Ishikawa (cell line): ENCODE results near the gene CCT2.

Source experiments
- CEBPB ChIP-seq: IDR thresholded peaks from 2 replicates; pipeline ENCODE4 v1.6.1; 2012
- CREB1 ChIP-seq: IDR thresholded peaks from 2 replicates; pipeline ENCODE4 v1.6.1; 2012; ENCODE audit warnings: low read depth
- EGR1 ChIP-seq: IDR thresholded peaks from 2 replicates; pipeline ENCODE4 v1.6.1; 2012
- EP300 ChIP-seq: IDR thresholded peaks from 2 replicates; pipeline ENCODE4 v1.6.1; 2012; ENCODE audit warnings: borderline replicate concordance
- FOXM1 ChIP-seq: IDR thresholded peaks from 2 replicates; pipeline ENCODE4 v1.6.1; 2012; ENCODE audit warnings: low read depth, borderline replicate concordance
- MAX ChIP-seq: IDR thresholded peaks from 2 replicates; pipeline ENCODE4 v1.6.1; 2012
- NFIC ChIP-seq: IDR thresholded peaks from 2 replicates; pipeline ENCODE4 v1.6.1; 2012
- RAD21 ChIP-seq: IDR thresholded peaks from 2 replicates; pipeline ENCODE4 v1.6.1; 2012; ENCODE audit warnings: low read depth
- REST ChIP-seq: IDR thresholded peaks from 2 replicates; pipeline ENCODE4 v1.6.1; 2012; ENCODE audit warnings: low read depth, mild to moderate bottlenecking
- TAF1 ChIP-seq: IDR thresholded peaks from 2 replicates; pipeline ENCODE4 v1.6.1; 2012; ENCODE audit warnings: low read depth, mild to moderate bottlenecking
- TCF12 ChIP-seq: IDR thresholded peaks from 2 replicates; pipeline ENCODE4 v1.6.1; 2012; ENCODE audit warnings: low read depth
- TEAD4 ChIP-seq: IDR thresholded peaks from 2 replicates; pipeline ENCODE4 v1.6.1; 2012
- USF1 ChIP-seq: IDR thresholded peaks from 2 replicates; pipeline ENCODE4 v1.6.1; 2012
- YY1 ChIP-seq: IDR thresholded peaks from 2 replicates; pipeline ENCODE4 v1.6.1; 2012; ENCODE audit warnings: low read depth
- ZBTB7A ChIP-seq: IDR thresholded peaks from 2 replicates; pipeline ENCODE4 v1.6.1; 2012; ENCODE audit warnings: low read depth

The CCT2 gene

GRCh38 chr12:69613351-69613750, 28.1 kb downstream of the CCT2 start:
- TF ChIP-seq YY1 (no peak), ZBTB7A (no peak), TEAD4 (no peak)

- TF ChIP-seq TCF12: no peak
- TF ChIP-seq YY1: no peak
- TF ChIP-seq USF1: no peak
- no peak for TF ChIP-seq EP300
- no peak for TF ChIP-seq EGR1
- no peak for TF ChIP-seq TEAD4
- no peak for TF ChIP-seq TAF1
- TF ChIP-seq REST: no peak
- no peak for TF ChIP-seq NFIC
- TF ChIP-seq CEBPB: no peak
- TF ChIP-seq MAX: no peak
- TF ChIP-seq CREB1: no peak
Observed at GRCh38 chr12:69616025-69616424, 30.8 kb downstream of the CCT2 start.

GRCh38 chr12:69619050-69619449, 33.8 kb downstream of the CCT2 start:
- TF ChIP-seq MAX (no peak), TAF1 (no peak), ZBTB7A (no peak), NFIC (no peak)

GRCh38 chr12:69620077-69620476, 34.8 kb downstream of the CCT2 start:
- no peak for TF ChIP-seq ZBTB7A

- TF ChIP-seq EP300: no peak
- no peak for TF ChIP-seq ZBTB7A
- no peak for TF ChIP-seq TEAD4
- TF ChIP-seq FOXM1: no peak
- TF ChIP-seq CEBPB: no peak
- TF ChIP-seq RAD21: no peak
- TF ChIP-seq TCF12: no peak
- no peak for TF ChIP-seq USF1
- TF ChIP-seq TAF1: no peak
- no peak for TF ChIP-seq CREB1
- TF ChIP-seq NFIC: no peak
Observed at GRCh38 chr12:69620921-69621320, 35.7 kb downstream of the CCT2 start.

- TF ChIP-seq FOXM1: no peak
- no peak for TF ChIP-seq USF1
- TF ChIP-seq EP300: no peak
- no peak for TF ChIP-seq TAF1
- no peak for TF ChIP-seq CREB1
- TF ChIP-seq REST: no peak
- no peak for TF ChIP-seq ZBTB7A
- no peak for TF ChIP-seq TCF12
- no peak for TF ChIP-seq NFIC
- no peak for TF ChIP-seq MAX
- no peak for TF ChIP-seq YY1
- TF ChIP-seq CEBPB: no peak
- TF ChIP-seq RAD21: no peak
- no peak for TF ChIP-seq EGR1
- no peak for TF ChIP-seq TEAD4
Observed at GRCh38 chr12:69621551-69621950, 36.3 kb downstream of the CCT2 start.

GRCh38 chr12:69623970-69624369, 38.7 kb downstream of the CCT2 start:
- no peak for TF ChIP-seq NFIC
- no peak for TF ChIP-seq TEAD4
- TF ChIP-seq ZBTB7A: no peak
- no peak for TF ChIP-seq EGR1
- TF ChIP-seq MAX: no peak
- TF ChIP-seq REST: no peak
- no peak for TF ChIP-seq EP300
- no peak for TF ChIP-seq USF1
- TF ChIP-seq TAF1: no peak
- TF ChIP-seq RAD21: no peak
- no peak for TF ChIP-seq YY1
